HepG2 (cell line): ENCODE measurements around the gene NOP9. TPM values are rescaled to one million over a fixed set of nuclear protein-coding genes. Genes with fewer than 3 reads are reported as not detected.

ENCODE experiments used
- ATRX ChIP-seq: sonication (generic); formaldehyde crosslinking; IDR thresholded peaks from 2 replicates; pipeline ENCODE4 v1.4.0; 2020; ENCODE audit warnings: missing genetic modification reagents, borderline replicate concordance
- CAMTA2 ChIP-seq: sonication (generic); formaldehyde crosslinking; IDR thresholded peaks from 2 replicates; pipeline ENCODE4 v1.4.0; 2020; ENCODE audit warnings: mild to moderate bottlenecking, missing genetic modification reagents, borderline replicate concordance
- FOXK2 ChIP-seq: fragments of 450-650 bp; IDR thresholded peaks from 2 replicates; pipeline ENCODE4 v1.6.1; 2016
- HDAC1 ChIP-seq: sonication (generic); formaldehyde crosslinking; IDR thresholded peaks from 2 replicates; pipeline ENCODE4 v1.5.1; 2020; ENCODE audit warnings: mild to moderate bottlenecking, missing genetic modification reagents
- HES4 ChIP-seq: sonication (generic); formaldehyde crosslinking; IDR thresholded peaks from 2 replicates; pipeline ENCODE4 v1.9.0; 2021; ENCODE audit warnings: mild to moderate bottlenecking, missing genetic modification reagents, borderline replicate concordance
- IKZF4 ChIP-seq: sonication (generic); formaldehyde crosslinking; IDR thresholded peaks from 2 replicates; pipeline ENCODE4 v1.5.1; 2020; ENCODE audit warnings: borderline replicate concordance, mild to moderate bottlenecking, low read depth, missing genetic modification reagents; ENCODE audit errors: not compliant biosample characterization
- KDM5A ChIP-seq: fragments of 200-600 bp; sonication (generic); IDR thresholded peaks from 2 replicates; pipeline ENCODE4 v1.7.0; 2018; ENCODE audit warnings: antibody characterized with exemption, mild to moderate bottlenecking, low read length, borderline replicate concordance
- NCOA5 ChIP-seq: sonication (generic); formaldehyde crosslinking; IDR thresholded peaks from 2 replicates; pipeline ENCODE4 v1.4.0; 2020; ENCODE audit warnings: missing genetic modification reagents
- NFYC ChIP-seq: IDR thresholded peaks from 2 replicates; pipeline ENCODE4 v1.6.1; 2016; ENCODE audit warnings: missing genetic modification reagents, missing compliant biosample characterization
- NONO ChIP-seq, 2 experiments: fragments of 450-650 bp in 1 of 2; sonication (generic) in 1 of 2; formaldehyde crosslinking in 1 of 2; IDR thresholded peaks in 1 of 2; conservative IDR thresholded peaks in 1 of 2; 2 replicates each; pipeline versions ENCODE4 v1.6.1 to v1.8.0; 2017 to 2022; ENCODE audit warnings: mild to moderate bottlenecking in 1 of 2, missing genetic modification reagents in 1 of 2, moderate library complexity in 1 of 2
- SSRP1 ChIP-seq: IDR thresholded peaks from 2 replicates; pipeline ENCODE4 v1.6.1; 2016; ENCODE audit warnings: control low read depth
- STAG1 ChIP-seq: sonication (generic); formaldehyde crosslinking; IDR thresholded peaks from 2 replicates; pipeline ENCODE4 v1.4.0; 2020; ENCODE audit warnings: missing genetic modification reagents
- ZBTB3 ChIP-seq: sonication (generic); formaldehyde crosslinking; IDR thresholded peaks from 2 replicates; pipeline ENCODE4 v1.4.0; 2020; ENCODE audit warnings: low read depth, mild to moderate bottlenecking, moderate library complexity, missing genetic modification reagents, borderline replicate concordance
- ZBTB7A ChIP-seq: sonication (generic); formaldehyde crosslinking; IDR thresholded peaks from 2 replicates; pipeline ENCODE4 v1.8.0; 2022; ENCODE audit warnings: mild to moderate bottlenecking, missing genetic modification reagents
- ZBTB8A ChIP-seq: sonication (generic); formaldehyde crosslinking; IDR thresholded peaks from 2 replicates; pipeline ENCODE4 v1.4.0; 2020; ENCODE audit warnings: mild to moderate bottlenecking, low read depth, missing genetic modification reagents, borderline replicate concordance
- ZNF138 ChIP-seq: sonication (generic); formaldehyde crosslinking; IDR thresholded peaks from 2 replicates; pipeline ENCODE4 v1.5.0; 2020; ENCODE audit warnings: mild to moderate bottlenecking, low read depth, missing genetic modification reagents
- ZNF232 ChIP-seq: sonication (generic); formaldehyde crosslinking; IDR thresholded peaks from 2 replicates; pipeline ENCODE4 v1.4.0; 2020; ENCODE audit warnings: missing genetic modification reagents, borderline replicate concordance
- polyA plus RNA-seq, 8 experiments: library from polyadenylated mRNA; depleted of rRNA in 3 of 8; stranded (reverse) in 7 of 8; unstranded in 1 of 8; fragments of >200 nt; fragmentation: Illumina TruSeq in 4 of 8; extraction: Trizol in 4 of 8; gene quantifications; 2 replicates each; pipeline versions ENCODE4 v1.2.1 to v1.2.3, GENCODE V29; 2011 to 2016; ENCODE audit warnings: low read depth in 4 of 8, missing spikeins in 1 of 8, mixed read lengths in 1 of 8; ENCODE audit not compliant: insufficient read depth in 1 of 8
- total RNA-seq, 5 experiments: library from RNA; depleted of rRNA; stranded (reverse); fragments of >200 nt; fragmentation: Illumina TruSeq; extraction: Trizol; gene quantifications; 2 replicates each; pipeline ENCODE4 v1.2.3, GENCODE V29; 2016; ENCODE audit warnings: low read depth in 1 of 5
- TF ChIP-seq, protein P1 (sequence below), 2 experiments: sonication (generic) in 1 of 2; formaldehyde crosslinking in 1 of 2; IDR thresholded peaks; 2 replicates each; pipeline versions ENCODE4 v1.4.0 to v1.6.1; 2016 to 2020; ENCODE audit warnings: borderline replicate concordance in 1 of 2, low read depth in 1 of 2, mild to moderate bottlenecking in 1 of 2, missing genetic modification reagents in 1 of 2
- TF ChIP-seq, protein P2 (sequence below): sonication (generic); formaldehyde crosslinking; IDR thresholded peaks from 2 replicates; pipeline ENCODE4 v1.4.0; 2020; ENCODE audit warnings: missing genetic modification reagents, mild to moderate bottlenecking, borderline replicate concordance

NOP9 gene
- total and polyA plus RNA-seq, 2 of the 13 experiments (the other 11 are each of a cell fraction or from before 2014, with no cell fraction given): 24.5 to 61.6 TPM

DNA sequence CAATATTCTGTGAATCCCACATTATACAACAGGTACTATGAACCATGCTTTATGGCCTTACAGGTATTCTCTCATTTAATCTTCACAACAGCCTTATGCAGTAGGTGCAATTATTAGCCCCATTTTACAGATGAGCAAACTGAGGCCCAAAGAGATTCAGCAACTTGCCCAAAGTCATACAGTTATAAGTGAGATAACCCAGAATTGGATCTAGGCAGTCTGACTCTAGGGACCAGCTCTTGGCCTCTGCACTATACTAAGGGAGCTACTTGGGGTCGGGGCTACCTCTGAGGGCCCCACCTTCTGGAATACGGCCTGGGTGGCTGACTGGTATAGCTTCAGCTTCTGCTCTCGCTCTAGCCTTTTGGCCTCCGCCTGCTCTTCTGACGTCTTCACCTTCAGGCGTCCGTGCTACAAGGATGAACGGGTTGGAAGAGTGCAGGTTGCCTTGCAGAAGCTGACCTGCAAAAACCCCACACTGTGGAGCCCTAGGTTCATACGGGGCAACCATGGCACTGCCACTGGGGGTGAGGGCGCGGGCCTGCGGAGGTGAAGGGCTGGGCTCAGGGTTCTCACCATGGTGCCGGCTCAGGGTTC is 29.0 kb upstream of the NOP9 start (continued):
- TF ChIP-seq ZBTB8A (CRISPR knock-in tag): no peak
- TF ChIP-seq IKZF4 (CRISPR knock-in tag): peak; percentile 45
- TF ChIP-seq HDAC1 (CRISPR knock-in tag): no peak; the same call in 1 of the 2 replicates
- TF ChIP-seq NFYC: no peak; the same call in 1 of the 2 replicates
- TF ChIP-seq ZNF232 (CRISPR knock-in tag): no peak
- no peak; the same call in 1 of the 2 replicates for TF ChIP-seq CAMTA2
- TF ChIP-seq NCOA5 (CRISPR knock-in tag): no peak
- TF ChIP-seq NONO (IDR thresholded peaks at IDR 0.05): no peak
- no peak for TF ChIP-seq NONO (CRISPR knock-in tag; conservative IDR thresholded peaks at IDR 0.05)
- no peak for TF ChIP-seq KDM5A
- TF ChIP-seq, protein P1, sequence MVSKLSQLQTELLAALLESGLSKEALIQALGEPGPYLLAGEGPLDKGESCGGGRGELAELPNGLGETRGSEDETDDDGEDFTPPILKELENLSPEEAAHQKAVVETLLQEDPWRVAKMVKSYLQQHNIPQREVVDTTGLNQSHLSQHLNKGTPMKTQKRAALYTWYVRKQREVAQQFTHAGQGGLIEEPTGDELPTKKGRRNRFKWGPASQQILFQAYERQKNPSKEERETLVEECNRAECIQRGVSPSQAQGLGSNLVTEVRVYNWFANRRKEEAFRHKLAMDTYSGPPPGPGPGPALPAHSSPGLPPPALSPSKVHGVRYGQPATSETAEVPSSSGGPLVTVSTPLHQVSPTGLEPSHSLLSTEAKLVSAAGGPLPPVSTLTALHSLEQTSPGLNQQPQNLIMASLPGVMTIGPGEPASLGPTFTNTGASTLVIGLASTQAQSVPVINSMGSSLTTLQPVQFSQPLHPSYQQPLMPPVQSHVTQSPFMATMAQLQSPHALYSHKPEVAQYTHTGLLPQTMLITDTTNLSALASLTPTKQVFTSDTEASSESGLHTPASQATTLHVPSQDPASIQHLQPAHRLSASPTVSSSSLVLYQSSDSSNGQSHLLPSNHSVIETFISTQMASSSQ (IDR thresholded peaks at IDR 0.05; ENCODE audit: low read depth): no peak
- TF ChIP-seq, protein P1 (CRISPR knock-in tag; IDR thresholded peaks at IDR 0.05; ENCODE audit: borderline replicate concordance): no peak
- TF ChIP-seq, protein P2, sequence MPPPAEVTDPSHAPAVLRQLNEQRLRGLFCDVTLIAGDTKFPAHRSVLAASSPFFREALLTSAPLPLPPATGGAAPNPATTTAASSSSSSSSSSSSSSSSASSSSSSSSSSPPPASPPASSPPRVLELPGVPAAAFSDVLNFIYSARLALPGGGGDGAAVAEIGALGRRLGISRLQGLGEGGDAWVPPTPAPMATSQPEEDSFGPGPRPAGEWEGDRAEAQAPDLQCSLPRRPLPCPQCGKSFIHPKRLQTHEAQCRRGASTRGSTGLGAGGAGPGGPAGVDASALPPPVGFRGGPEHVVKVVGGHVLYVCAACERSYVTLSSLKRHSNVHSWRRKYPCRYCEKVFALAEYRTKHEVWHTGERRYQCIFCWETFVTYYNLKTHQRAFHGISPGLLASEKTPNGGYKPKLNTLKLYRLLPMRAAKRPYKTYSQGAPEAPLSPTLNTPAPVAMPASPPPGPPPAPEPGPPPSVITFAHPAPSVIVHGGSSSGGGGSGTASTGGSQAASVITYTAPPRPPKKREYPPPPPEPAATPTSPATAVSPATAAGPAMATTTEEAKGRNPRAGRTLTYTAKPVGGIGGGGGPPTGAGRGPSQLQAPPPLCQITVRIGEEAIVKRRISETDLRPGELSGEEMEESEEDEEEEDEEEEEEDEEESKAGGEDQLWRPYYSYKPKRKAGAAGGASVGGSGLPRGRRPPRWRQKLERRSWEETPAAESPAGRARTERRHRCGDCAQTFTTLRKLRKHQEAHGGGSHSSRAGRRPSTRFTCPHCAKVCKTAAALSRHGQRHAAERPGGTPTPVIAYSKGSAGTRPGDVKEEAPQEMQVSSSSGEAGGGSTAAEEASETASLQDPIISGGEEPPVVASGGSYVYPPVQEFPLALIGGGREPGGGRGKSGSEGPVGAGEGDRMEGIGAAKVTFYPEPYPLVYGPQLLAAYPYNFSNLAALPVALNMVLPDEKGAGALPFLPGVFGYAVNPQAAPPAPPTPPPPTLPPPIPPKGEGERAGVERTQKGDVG (CRISPR knock-in tag): peak; percentile 43; the same call in 1 of the 2 replicates
- TF ChIP-seq STAG1: no peak
- TF ChIP-seq ZNF138: peak; percentile 90
- TF ChIP-seq FOXK2: no peak; the same call in 1 of the 2 replicates
- TF ChIP-seq ZBTB7A: no peak
- no peak for TF ChIP-seq ATRX (CRISPR knock-in tag)
- no peak for TF ChIP-seq SSRP1 (CRISPR knock-in tag)
- no peak for TF ChIP-seq HES4
- TF ChIP-seq ZBTB3 (CRISPR knock-in tag): no peak
